GM19455 (cell line): ENCODE results near the gene UROS.

ENCODE experiments used
- ATAC-seq: cut with Tn5 transposase; IDR thresholded peaks from one replicate; pipeline ENCODE4 v1.9.1; 2021; ENCODE audit not compliant: unreplicated experiment

UROS gene

DNA sequence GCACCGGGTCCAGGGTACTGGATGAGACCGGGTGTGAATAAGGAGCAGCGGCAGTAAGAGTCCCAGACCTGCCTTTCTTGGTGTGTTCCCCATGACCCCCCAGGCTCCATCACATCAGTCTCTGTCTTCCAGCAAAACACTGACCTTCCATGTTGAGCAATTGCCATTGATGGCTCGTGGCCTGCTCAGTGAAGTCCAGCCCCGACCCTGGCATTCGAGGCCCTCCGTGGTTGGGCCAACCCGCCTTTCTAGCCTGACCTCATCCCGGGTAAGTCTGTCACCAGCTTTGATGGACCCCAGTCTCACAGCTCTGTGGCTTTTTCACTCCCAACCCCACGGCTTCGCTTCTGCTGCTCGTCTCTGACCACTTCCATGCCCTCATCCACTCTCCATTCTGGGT lies 53.9 kb downstream of the UROS start:
- no peak for ATAC-seq

DNA sequence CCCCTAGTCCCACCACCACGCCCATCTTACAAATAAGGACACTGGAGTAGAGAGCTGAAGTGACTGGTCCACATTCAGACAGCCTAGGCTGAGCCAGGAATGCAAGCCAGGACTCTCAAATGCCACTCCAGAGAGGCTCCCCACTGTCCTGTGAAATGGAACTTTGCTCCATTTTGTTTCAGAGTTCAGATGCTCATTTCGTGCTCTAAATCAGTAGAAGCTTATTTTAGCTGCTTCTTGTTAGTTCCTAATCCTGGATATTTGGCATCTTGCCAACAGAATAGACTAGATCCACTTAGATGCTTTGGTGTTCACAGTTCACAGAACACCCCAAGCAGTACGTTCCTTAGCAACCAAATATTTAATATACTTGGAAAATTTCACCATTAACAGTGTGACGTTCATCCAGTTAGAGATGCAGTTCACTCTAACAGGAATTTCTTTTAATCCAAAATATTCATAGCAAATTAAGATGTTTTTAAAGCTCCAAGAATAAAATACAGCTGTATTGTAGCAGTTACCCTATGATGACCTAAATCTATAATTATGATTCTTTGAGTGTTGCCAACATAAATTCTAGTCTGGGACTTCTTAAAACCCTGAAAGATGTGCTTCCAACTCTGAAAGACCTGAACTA lies 54.7 kb downstream of the UROS start:
- no peak for ATAC-seq

DNA sequence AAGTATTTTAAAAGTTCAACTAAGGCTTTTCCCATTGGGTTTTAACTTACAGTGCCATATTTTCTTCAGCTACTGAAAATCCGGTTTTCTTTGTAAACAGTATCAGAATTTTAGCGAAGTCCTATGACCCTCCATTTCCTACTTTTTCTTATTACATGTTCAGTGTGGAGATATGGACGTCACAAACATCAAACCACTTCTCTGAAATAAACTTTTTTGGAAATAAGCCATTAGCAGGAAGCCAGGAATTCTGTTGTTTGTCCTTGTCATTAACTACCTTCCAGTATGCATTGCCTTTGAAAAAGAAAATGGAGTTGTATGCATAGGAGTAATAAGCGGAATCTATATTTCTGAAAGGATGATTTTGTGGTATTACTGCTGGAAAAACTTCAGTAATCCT lies 56.5 kb downstream of the UROS start:
- no peak for ATAC-seq

DNA sequence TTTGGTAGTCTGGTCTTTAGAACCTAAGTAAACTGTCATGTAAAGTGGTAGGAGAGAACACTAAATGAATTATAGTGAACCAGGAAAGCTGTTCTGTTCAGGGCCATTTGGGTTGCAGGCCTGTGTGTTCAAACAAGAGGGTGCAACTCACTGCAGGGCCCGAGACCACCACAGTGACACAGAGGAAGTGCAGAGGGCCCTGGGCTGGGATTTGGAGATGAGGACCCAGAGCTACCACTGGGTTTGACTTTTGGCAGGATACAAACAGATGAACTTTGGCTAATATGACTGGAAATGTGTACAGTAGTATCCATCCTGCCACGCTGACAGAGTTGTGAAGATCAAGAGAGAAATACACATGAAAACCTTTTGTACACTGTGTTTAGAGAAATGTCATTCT lies 57.2 kb downstream of the UROS start:
- ATAC-seq, result no peak

DNA sequence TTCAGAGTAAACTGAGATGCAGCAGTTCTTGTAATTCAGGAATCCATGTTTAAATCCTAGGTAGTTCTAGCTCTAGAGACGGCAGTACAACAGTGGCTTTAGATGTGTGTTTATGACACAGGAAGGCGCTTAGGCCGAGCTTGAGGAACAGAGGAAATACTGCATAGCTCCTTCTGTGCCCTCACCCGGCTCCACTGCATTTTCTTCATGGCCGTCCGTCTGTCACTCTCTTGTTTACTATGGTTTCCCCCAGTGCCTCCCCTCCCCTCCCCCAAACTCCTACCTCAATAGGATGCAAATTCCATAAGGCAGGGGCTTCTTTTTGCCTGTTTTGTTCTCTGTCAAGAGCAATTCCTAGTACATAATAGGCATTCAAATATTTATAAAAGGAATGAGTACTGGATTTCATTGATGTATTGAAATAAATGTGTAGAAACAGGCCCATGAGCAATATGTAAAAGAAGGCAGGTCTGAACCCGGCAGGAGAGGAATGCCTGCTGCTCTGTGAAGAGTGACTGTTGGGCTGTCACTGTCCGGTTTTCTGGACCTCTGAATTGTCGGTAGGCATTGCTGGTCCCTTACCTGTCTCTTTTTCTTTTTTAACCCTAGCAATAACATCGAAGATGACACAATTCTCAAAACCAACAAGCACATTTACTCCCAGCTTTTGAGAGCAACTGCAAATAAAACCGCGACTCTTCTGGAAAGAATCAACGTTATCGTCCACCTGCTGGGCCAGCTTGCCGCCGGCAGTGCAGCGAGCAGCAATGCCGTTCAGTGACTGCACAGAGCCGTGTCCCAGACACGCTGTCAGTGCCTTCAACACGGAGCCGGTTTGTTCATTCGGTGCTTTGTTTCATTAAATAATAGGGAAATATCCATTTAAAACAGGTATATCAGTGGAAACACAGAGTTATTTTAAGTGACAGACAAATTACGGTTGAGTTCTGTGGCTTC lies 60.1 kb downstream of the UROS start:
- no peak for ATAC-seq

DNA sequence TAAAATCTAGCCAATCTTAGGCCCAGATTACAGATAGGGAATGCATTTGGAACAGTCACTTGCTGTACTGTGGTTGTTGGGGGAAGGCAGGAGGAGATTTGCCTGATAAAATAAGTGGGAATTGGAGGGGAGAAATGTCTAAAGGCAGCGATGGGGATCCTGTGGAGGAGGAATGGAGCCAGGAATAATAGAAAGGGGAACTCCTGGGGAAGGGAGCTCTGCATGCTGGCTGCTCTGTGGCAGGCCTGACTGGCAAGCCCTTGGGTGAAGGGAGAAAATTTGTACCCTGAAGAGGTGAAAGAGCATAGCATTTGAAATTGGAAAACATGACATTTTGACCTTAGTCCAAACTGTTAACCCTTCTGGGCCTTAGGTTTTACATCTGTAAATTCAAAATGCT lies 61.1 kb downstream of the UROS start:
- ATAC-seq, result no peak

DNA sequence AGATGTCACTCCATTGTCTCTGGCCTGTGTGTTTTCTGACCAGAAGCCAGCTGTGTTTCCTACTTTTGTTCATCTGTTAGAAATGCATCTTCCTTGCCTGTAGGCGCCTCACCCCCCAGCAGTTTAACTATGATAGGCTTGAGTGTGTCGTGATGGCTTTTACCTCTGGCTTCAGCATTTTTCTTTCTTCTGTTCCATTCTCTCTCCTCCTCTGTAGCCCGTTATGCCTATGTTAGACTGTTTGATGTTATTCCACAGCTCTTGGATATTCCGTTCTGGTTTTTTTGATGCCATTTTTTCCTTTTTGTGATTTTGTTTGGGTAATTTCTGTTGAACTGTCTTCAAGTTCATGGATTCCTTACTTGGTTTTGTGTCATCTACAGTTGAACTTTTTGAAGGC lies 65.3 kb downstream of the UROS start:
- no peak for ATAC-seq

DNA sequence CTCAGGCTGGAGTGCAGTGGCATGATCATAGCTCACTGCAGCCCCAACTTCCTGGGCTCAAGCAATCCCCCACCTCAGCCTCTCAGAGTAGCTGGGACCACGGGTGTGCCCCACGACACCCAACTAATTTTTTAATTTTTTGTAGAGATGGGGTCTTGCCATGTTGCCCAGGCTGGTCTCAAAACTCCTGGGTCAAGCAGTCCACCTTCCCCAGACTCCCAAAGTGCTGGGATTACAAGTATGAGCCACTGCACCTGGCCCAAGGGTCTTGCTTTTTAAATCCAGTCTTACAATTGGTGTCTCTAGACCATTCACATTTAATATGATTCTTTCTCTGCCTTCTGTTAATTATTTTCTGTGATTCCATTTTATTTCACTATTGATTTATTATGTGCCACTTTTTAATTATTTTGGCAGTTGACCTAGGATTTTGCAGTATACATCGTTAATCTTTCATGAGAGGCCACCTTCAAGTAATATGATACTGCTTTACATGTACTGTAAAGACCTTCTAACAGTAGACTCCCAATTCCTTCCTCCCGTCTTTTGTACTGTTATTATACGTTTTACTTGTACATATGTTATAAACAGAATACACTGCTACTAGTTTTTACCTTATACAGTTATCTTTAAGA lies 66.1 kb downstream of the UROS start:
- ATAC-seq, result no peak

DNA sequence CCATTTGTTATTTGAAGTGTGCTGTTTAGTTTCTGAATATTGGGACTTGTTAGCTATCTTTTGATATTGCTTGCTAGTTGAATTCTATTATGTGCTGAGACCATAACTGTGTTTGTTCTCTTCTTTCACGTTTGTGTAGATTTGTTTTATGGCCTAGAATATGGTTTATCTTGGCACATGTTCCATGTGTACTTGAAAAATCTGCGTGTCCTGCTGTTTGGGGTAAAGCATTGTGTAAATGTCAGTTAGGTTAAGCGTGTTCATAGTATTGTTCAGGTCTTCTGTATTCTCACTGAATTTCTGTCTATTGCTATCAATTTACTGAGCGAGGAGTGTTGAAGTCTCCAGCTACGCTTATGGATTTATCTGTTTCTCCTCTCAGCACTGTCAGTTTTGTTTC lies 66.9 kb downstream of the UROS start:
- no peak for ATAC-seq

DNA sequence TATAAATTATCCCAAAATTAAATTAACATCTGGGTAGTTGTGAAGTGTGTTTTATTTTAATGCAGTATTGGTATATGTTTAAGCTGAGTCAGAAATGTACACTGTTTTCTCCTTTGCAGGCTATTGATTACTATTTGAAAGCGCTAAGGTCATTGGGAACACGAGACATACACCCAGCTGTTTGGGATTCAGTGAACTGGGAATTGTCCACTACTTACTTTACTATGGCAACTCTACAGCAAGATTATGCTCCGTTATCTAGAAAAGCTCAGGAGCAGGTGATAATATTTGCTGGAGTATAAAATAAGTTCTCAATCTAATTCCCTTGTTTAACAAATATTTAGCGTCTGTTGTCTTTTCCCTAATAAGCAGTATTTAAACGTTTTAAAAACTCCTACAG lies 75.6 kb downstream of the UROS start:
- ATAC-seq, result no peak

DNA sequence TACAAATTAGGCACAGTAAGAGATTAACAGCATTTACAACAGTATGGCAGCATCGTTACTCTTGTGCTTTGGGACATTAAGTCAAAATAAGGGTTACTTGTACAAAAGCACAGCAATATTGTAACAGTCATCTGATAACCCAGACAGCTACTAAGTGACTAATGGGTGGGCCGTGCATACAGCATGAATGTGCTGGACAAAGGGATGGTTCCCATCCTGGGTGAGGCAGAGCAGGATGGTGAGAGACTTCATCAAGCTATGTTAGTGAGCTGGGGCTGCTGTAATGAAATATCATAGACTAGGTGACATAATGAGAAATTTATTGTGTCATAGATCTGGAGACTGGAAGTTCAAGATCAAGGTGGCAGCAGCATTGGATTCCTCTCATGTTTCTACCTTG lies 78.1 kb downstream of the UROS start:
- no peak for ATAC-seq

DNA sequence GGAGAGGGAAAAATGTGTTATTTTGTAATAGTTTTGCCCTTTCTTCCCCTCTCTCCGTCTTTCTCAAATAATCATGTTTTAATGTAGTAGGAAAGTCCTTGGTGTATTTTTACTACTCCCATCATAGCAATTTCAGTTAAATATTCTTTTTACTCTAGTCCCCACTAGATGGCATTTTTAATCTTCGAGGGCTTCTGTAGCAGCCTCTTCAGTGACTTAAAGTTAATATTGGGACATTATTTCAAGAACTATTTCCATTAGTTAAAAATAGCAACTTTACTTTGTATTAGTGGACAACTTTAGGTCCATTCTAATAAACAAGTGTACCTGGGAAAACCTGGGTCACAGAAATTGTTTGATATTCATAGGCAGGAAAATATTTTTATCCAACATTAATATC lies 80.6 kb downstream of the UROS start:
- ATAC-seq, result no peak

DNA sequence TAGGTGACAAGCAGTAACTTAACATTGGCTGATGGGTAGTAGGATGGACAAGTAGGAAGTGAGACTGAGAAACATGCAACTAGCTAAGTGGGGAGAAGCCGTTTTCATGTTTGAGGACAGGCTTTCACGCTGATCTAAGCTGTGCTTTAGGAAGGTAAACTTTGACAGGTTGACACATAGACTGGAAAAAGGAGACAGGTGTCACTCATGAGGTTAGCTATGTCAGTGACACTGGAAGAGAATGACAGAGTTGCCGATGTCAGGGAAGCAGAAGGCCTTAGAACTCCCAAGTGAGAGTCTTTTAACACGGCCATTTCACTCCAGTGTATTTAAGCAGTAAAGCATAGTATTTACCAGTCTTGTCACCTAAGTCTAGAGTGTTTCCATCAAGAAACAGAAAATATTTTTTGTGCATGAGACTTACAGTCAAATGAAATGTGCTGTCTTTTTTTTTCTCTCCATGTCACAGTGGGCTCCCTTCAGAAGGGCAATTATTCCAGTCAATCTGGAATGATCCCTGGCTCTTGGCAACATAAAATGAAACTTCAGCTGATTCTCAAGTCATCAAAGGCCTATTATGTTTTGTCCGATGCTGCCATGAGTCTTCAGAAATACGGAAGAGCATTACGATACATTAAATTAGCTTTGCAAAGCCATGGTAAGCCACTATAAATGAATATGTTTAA lies 82.9 kb downstream of the UROS start:
- ATAC-seq, result no peak
